Lower leg skin (tissue), 4 donors: ENCODE data around the gene HNRNPK. TPM values are rescaled to one million over a fixed set of nuclear protein-coding genes. Genes with fewer than 3 reads are reported as not detected.

ENCODE experiments used
- DNase-seq, 2 donors: peaks; one replicate each; pipeline ENCODE4 v3.0.0-alpha.2; 2019; ENCODE audit warnings: low spot score in 2 of 2
- H3K4me3 ChIP-seq: fragments of 200-600 bp; sonication (generic); 2 replicates; pipeline ENCODE4 v1.5.1; 2017; ENCODE audit warnings: mild to moderate bottlenecking, low read depth; ENCODE audit not compliant: poor library complexity, severe bottlenecking
- CTCF ChIP-seq, 3 donors: fragments of 450-650 bp; IDR thresholded peaks; one replicate each; pipeline ENCODE4 v1.5.1; 2016; ENCODE audit warnings: antibody characterized with exemption in 3 of 3, mild to moderate bottlenecking in 3 of 3, moderate library complexity in 2 of 3
- POLR2A ChIP-seq, 2 donors: fragments of 450-650 bp; IDR thresholded peaks; one replicate each; pipeline ENCODE4 v1.6.1; 2016 to 2017; ENCODE audit warnings: antibody characterized with exemption in 2 of 2, mild to moderate bottlenecking in 1 of 2, moderate library complexity in 1 of 2
- WGBS, 2 donors: methylation state at CpG; one replicate each; pipeline ENCODE4 v1.1.5; 2018; 5-methylcytosine and 5-hydroxymethylcytosine counted together
- intact Hi-C: fragments of 100-400 bp; cut with DNase I; formaldehyde crosslinking; loops from one replicate; pipeline ENCODE4 v1.15.0; 2023; ENCODE audit warnings: low total_unique reads
- total RNA-seq, 4 donors: library from RNA; depleted of rRNA; stranded (reverse); fragments of >200 nt; gene quantifications; one replicate each; pipeline ENCODE4 v1.1.0, GENCODE V29; 2016

The HNRNPK gene
- total RNA-seq, 4 donors from 2014 or later: 398 to 493 (median 413) TPM

- TF ChIP-seq POLR2A (IDR thresholded peaks at IDR 0.05): no peak
- no peak for TF ChIP-seq CTCF (IDR thresholded peaks at IDR 0.05)
- no peak for DNase-seq
- intact Hi-C loops: loop anchor here (5.0 to 10.0 kb wide), 3 partner anchors 327 to 589 kb away; no protein-coding TSS in a partner anchor
- H3K4me3 ChIP-seq: no peak overlapping the region
- 72 to 81% methylated on average over 3 of the region's 3 CpGs for WGBS, 2 donors
Observed at GRCh38 chr9:83935276-83935935, 44.6 kb downstream of the HNRNPK start.

- no peak for TF ChIP-seq CTCF (IDR thresholded peaks at IDR 0.05)
- TF ChIP-seq POLR2A (IDR thresholded peaks at IDR 0.05): no peak
- 79% methylated on average over 5 of the region's 5 CpGs for WGBS, 2 donors
- no peak for DNase-seq
- intact Hi-C loops: loop anchor here (5.0 to 10.0 kb wide), 3 partner anchors 328 to 590 kb away; no protein-coding TSS in a partner anchor
- H3K4me3 ChIP-seq: no peak overlapping the region
Observed at GRCh38 chr9:83934569-83935275, 45.3 kb downstream of the HNRNPK start.

- no peak overlapping the region for H3K4me3 ChIP-seq
- intact Hi-C loops: loop anchor here (10.0 kb wide), 1 partner anchor 591 kb away; no protein-coding TSS in a partner anchor
- DNase-seq: no peak
- no peak for TF ChIP-seq POLR2A (IDR thresholded peaks at IDR 0.05)
- no peak for TF ChIP-seq CTCF (IDR thresholded peaks at IDR 0.05)
- 75 to 76% methylated on average over 3 of the region's 3 CpGs for WGBS, 2 donors
Observed at GRCh38 chr9:83933790-83934189, 46.2 kb downstream of the HNRNPK start.

GRCh38 chr9:83932851-83933250, 47.2 kb downstream of the HNRNPK start:
- intact Hi-C loops: loop anchor here (10.0 kb wide), 1 partner anchor 592 kb away; no protein-coding TSS in a partner anchor
- WGBS, 2 donors: 91 to 94% methylated on average over 5 of the region's 5 CpGs
- no peak for DNase-seq
- no peak overlapping the region for H3K4me3 ChIP-seq
- TF ChIP-seq POLR2A (IDR thresholded peaks at IDR 0.05) (no peak), CTCF (IDR thresholded peaks at IDR 0.05) (no peak)

- H3K4me3 ChIP-seq: no peak overlapping the region
- no peak for DNase-seq
- no peak for TF ChIP-seq POLR2A (IDR thresholded peaks at IDR 0.05)
- no peak for TF ChIP-seq CTCF (IDR thresholded peaks at IDR 0.05)
- intact Hi-C loops: loop anchor here (10.0 kb wide), 1 partner anchor 593 kb away; no protein-coding TSS in a partner anchor
- 67 to 88% methylated on average over 2 of the region's 2 CpGs for WGBS, 2 donors
Observed at GRCh38 chr9:83932011-83932410, 48.0 kb downstream of the HNRNPK start.
